Activated naive CD8-positive, alpha-beta T cell treated with anti-CD3 and anti-CD28 coated beads, Interleukin-2, amount 50 U/mL, for 16 hours (primary cell): ENCODE results near the gene PAX7.

Experiments
- DNase-seq: peaks from one replicate; pipeline ENCODE4 v3.0.0-alpha.2; 2020; ENCODE audit warnings: low read depth, low spot score

Gene PAX7

DNA sequence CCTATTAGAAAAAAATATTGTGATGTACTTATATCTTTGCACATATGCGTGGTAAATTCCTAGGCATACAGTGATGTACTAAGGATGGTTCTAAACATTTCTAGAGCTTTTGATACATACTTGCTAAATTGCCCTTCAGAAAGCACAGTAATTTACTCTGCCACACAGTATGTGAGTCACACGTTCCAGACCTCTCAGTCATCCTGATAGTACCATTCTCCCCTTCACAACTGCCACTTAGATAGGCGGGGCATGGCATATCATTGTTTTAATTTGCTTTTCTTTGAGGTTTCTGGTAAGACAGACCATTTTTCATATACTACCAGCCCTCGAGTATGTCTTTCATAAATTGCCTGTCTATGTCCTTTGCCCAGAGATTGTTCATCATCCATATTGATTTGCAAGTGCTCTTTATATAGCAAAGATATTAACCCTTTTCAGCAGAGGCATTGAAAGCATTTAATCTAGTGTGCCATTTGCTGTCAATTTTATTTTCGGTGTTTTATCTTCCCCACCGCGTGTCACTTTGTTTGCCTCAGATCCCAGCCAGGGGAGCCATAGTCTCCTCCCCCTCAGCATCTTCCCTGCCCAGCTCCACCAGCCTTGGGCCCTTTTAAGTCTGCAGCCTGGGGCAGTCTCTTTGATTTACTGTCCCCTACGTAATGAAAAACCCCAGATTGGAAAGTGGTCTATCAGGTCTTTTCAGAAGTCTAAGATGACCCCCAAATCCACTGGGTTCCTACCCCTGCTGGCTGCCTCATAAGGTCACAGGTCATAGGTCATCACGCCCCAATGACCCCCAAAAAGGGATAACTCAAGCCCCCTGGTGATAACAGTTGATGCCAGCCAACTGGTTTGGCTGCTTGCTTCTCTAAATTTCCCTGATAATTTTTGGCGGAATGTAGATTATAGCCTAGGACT lies 11.8 kb upstream of the PAX7 start:
- DNase-seq: no peak

DNA sequence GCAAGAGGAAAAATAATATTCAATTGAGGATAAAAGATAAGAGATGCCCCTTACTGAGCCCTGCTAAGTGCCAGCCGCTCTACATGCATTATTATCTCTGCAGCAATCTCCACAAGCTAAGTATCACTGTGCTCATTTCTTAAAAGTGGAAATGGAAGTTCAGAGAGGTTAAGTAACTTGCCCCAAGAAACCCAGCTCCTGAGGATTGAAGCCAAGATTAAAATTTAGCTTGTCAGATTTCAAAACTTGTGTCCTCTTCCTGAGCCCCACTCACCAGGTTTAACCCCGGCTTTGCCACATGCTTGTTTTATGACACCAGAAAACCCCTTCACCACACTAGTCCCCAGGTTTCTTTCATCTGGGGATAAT lies 11.2 kb upstream of the PAX7 start:
- DNase-seq: no peak

DNA sequence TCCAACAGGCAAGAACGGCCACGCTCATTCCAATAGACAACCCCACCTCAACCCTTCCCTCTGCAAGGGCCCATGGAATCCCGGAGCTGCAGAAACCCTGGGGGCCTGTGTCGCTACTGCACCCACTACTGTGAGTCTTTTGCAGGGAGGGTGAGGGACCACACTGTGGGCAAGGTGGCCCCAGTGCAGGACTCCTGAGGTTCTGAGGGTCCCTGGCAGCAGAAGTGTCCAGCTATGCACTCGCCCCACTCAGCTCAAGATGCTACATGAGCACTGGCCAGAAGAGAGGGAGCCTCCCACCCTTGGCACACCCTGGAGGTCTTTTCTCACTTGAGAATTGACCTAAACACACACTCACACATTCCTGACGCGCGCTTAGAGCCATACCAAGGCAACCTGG lies 2.1 kb upstream of the PAX7 start:
- no peak for DNase-seq

DNA sequence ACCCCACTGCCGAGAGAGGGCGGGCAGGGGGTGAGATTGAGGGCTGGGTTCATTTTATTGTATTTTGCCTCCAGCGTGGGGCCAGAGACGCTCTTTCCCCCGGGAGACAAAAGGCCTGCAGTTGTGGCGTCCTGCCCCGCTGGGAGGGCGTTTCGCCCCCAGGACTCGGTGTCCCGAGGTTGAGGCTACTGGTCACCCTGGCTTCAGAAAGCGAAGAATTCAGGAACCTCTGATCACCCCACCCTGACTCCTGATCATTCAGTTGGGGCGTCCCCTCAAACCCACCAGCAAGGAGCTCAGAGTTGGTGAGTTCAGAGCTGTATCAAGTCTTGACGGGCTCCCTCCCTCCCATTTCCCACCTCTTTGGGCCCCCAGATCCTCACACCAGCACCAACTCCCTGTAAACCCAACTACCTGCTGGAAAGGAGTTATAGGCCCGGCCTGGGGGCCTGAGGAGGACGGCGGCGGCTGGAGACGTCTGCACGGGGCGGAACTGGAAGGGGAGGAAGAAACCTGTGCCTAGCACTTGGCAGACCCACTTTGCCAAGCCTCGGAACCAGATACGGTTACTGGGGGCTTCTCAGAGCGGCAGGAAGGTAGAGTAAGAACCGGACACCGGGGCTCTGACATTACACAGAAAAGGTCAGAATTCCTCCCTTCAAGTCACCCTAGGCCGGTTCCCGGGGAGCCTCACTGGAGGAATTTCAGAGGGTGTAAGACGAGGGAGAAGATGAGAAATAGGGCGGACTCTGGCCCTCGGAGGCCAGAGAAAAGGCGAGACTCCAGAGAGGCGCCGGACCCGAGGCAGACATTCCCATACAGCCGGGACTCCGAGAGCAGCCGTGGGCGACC lies 761 bp upstream of the PAX7 start:
- DNase-seq: no peak

DNA sequence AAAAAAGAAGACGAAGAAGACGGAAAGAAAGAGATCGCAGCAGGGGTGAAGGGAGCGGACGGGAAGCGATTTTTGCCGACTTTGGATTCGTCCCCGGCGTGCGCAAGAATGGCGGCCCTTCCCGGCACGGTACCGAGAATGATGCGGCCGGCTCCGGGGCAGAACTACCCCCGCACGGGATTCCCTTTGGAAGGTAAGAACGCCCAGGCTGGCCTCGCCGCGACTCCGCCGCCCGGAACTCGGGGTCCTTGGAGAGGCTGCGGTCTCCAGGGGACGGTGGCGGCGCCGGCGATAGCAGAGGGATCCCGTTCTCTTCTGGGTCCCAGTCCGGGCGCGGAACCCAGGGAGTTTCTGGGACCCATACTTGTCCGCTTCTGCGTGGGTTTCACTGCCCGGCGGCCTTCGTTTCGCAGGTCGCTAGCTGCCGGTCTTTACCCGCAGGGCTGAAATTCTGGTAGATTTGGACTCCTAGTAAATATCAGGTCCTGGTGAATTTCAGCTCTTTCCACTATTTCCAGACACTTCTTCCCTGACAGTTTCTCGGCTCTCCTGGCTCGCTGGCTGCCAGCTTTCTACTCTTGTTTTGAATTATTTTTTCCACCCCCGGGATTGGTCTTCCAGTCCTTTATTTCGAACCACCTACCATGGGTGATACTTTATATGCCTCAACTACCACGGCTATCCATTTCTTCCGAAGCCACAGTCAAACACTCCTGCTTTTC lies 1.0 kb downstream of the PAX7 start:
- no peak for DNase-seq

DNA sequence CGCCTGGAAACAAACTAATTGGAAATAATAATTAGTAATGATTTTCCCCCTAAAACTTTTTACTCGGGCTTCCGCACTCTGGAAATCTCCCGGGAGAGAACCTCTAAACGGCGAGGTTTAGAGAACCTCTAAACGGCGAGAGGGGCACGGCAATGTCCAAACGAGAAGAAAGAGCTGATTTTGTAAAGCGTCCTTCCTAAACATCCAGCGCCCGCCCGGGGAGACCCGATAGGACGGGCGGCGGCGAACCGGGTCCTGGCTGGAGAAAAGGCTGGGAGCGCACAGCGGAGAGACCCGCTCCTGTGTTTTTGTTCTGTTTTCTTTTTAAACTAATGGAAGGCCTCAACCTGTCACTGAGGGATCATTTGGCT lies 1.6 kb downstream of the PAX7 start:
- no peak for DNase-seq

DNA sequence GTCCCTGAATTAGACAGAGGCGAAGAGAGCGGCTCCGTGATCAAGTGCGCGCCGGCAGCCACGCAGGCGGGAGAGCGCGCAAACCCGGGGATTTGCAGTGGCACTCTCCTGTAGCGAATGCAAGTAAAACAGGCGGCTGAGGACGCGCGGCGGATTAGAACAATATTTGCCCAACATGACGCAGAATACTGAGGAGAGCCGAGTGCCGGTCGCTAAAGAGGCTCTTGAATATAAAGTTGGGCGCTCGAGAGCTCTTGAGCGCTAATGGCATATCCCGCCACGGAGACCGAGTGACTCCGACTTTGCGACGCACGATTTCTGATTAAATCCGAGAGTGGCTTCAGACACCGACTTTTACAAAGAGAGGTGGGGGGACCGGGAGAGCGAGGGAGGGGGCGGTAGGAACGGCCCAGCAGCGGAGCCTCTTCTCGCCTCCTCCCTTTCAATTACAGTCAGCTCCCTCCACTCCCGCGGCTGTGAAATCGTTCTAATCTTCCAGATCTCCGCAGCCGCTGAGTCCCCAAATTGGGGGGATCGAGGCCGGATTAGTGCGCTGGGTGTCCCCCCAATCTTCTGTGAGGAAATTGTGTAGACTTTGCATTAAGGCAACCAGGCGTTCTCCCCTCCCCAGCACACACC lies 2.3 kb downstream of the PAX7 start:
- DNase-seq: no peak

DNA sequence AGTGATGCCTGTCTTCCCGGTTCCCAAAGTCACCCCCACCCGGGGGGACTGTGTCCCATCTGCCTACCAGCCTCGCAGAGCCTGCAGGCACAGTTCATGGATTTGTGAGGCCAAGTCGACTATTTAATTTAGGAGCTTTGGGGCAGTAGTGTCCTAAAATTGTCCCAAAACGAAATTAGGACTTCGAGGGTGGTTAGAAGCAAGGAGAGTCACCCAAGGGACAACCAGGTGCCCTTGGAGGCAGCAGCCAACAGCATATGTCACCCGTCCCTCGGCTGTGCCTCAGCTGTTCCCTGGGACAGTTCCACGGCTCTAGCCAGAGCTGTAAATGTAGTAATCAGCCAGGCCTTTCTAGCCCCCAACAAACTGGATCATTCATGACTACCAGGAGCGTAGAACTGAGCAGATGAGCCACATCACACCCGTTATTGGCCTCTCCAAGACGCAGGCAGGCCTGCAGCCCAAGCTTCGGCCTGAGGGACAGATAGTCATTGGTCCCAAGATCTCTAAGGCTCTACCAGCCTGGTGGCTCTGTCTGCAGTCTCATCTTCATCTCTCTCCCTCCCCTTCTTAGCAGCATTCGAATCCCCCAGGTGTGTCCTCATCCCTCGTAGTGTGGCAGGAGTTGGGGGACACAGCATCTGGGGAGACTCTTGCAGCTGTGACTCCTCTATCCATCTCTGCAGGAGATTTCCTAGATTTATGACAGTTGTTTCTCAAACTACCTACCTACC lies 2.9 kb downstream of the PAX7 start:
- DNase-seq: no peak

DNA sequence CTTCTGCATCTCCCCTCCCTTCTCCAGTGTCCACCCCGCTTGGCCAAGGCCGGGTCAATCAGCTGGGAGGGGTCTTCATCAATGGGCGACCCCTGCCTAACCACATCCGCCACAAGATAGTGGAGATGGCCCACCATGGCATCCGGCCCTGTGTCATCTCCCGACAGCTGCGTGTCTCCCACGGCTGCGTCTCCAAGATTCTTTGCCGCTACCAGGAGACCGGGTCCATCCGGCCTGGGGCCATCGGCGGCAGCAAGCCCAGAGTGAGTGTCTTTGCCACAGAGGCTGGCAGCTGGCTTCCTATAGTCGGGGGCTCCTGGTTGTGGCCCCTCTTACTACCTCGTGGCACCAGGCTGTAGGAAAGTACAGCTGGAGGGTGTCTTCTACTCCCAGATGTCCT lies 3.6 kb downstream of the PAX7 start:
- no peak for DNase-seq

DNA sequence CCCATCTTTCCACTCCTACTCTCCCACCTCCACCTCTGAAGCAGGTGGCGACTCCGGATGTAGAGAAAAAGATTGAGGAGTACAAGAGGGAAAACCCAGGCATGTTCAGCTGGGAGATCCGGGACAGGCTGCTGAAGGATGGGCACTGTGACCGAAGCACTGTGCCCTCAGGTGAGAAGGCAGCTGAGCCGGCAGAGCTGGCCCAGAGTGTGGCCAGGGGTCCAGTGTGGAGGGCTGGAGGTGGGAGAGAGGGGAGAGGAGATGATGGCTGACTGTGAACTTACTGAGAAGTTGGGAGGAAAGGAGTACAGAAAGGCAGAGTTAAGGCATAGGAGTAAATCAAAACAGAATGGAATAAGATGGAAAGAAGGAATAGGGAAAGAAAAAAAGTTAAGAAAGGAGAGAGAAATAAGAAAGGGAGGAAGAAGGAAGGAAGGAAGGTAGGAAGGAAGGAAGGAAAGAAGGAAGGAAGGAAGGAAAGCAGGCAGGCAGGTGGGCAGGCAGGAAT lies 4.5 kb downstream of the PAX7 start:
- no peak for DNase-seq

DNA sequence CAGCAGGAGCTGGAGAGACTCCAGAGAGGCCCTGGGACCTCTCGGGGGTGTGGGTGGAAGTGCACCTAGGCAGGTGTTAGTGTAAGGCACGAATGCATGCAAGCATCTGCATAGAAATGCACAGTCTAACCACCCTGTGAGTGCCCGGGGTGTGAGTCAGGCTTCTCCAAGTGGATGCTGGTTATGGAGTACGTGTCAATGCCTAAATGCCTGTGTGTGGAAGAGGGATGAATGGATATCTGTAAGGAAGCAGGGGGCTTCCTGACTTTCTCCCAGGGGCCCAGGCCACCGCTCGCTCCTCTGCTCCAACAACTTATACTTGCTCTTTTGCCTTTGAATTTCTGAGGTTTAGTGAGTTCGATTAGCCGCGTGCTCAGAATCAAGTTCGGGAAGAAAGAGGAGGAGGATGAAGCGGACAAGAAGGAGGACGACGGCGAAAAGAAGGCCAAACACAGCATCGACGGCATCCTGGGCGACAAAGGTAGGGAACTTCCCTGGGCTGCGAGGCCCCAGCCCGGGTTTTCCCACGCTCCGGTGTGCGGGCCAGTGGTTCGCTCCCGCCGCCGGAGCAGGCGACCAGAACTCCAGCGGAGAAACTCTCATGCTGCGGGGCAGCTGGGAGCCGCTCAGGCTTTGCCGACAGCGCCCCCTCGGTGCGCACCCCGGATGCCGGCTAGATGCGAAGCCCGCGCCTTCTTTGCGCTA lies 5.4 kb downstream of the PAX7 start:
- DNase-seq: no peak

DNA sequence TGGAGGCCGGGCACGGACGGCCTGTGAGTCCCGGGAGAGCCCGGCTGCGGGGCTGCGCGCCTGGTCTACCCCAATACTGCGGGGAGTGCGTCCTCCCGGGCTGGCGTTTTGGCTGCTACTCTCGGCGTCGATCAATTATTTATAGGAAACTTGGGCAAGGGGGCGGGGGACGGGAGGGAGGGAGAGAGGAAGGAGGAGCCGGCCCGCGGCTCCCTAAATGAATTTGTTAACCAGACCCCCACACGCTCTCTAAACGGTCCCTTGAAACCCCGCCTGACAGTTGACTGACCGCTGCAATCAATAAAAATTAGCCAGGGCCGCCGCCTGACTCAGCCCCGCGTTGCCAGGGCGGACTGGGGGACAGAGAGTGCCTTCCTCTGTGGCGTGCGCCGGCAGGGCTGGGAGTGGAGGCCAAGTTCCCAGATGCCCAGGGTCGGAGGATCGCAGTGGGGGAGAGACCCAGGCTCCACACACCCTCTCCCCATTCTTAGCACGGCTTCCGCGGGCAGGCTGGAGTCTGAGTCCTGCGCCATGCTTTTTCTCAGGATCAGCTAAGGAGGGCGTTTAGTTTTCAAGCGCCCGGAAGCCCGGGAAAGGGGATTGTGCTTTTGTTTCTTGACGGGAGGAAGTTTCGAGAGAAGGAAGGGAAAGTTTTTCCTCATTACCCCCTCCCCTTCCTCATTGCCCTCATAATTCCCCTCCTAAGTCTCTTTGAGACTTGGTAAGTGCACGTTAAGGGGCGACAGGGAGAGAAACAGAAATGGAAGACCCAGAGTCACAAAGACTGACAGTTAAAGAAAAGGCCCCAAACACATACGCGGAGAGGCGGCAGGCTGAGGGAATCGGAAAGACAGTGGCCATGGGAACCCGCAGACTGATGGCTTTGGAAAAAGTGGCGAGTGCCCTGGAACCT lies 6.2 kb downstream of the PAX7 start:
- DNase-seq: no peak

DNA sequence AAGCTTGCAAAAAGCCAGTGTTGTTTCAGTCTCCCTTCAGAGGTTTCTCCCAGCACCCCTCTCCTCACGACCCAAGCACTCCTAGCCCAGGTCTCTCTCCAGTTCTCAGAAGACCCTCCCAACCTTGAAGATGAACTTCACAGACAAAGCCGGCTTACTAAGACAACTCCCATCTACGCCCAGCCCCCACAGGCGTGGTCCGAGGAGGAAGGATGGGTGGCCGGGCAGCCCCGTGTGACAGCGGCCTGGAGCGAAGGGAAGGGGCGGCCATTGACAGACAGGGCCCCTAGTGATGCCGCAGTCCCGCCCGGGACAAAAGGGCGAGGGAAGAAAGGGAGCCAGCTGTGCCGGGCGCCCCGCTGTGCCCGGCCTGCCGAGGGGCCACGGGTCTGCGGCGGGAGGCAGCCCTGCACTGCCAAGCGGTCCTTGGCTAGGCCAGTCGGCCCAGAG lies 6.9 kb downstream of the PAX7 start:
- DNase-seq: no peak

DNA sequence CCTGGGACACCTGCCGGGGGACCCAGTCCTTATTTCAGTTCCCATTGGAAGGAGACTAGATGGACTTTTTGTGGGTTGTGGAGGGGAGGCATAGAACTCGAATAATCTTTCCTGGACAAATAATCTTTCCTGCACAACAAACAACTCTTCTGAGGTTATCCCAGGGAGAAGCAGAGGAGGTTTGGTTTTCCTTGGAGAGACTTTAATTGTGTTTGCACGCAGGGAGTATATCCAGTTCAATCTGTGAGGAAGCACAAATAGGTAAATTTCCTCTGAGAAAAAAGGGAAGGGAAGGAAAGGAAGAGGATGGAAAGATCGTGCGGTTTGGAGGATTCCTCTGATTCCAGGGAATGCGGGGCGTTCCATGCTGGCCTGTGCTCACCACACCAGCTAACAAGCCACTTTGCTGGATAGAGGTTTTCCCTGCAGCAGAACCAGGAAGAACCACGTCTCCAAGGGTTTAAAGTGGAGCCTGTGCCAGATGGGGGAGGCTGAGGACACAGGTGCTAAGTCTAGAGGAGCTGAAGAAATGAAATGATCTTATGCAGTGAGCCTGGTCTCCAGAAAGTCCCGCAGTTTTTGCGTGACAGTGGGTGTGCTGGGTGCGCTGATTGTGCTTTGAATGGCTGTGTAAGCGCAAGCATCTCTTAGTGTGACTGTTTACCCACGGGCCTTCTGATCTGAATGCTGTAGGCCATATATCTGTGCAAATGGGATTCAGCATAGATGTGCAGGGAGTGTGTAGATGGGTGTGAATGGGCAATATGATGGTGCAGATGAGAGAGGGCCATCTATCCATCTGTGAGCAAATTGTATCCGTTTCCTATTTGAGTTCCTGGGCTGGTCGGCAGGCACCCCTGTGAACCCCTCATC lies 7.6 kb downstream of the PAX7 start:
- DNase-seq: no peak

DNA sequence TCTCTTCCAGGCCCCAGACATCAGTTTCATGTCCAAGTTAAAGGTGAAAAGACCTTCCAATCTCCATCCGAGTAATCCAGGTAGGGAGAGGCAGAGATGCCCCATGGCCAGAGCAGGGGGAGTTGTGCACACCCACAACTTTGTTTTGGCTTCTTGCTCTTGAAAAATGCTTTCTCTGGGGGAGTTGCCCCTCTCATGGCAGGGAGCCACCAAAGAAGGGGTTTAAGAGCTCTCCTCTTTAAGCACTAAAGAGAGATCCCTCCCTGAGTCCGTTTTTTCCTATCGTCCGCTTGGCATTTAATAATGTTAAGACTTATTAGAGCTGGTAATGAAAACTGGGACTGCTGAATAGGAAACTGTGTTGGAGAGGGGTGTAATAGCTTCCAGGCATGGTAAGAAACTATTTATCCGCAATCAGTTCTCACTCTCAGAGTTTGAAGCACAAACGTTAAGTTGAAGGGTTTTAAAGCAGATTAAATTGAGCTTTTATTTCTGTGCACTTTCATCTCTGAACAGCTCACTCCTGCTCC lies 8.3 kb downstream of the PAX7 start:
- no peak for DNase-seq

DNA sequence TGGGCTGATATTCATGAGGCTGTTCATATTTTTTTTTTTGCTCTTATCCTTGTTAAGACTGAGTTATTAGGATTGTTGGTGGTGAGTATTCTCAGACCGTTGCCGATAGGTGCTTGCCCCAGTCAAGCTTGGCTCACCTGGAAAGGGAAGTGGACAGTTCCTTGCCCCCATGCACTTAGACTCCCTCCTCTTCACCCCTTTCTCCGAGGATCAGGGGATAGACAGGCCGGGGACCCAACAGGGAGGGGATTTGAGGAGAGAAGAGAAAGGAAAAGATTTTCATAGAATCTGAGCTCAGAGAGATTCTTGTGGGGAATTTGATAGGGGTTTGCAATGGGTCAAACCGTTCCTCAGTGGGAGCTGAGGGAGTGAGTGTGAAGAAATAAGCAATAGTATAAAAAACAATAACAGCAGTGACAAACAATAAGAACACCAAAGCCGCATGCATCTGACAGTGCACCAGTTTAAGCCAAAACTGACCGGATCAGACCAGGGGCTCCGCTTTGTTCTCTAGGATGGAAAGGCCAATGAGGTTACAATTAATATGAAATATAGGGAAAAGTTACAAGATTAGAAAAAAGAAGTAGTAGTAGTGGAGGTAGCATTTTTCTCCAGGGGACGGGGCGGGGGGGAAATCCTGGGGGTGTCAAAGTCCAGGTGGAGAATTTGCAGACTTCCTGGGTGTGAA lies 8.9 kb downstream of the PAX7 start:
- no peak for DNase-seq
